Stomach (tissue), 4 donors: Measurements from ENCODE around the gene PAGE2.

Experiments used
- EP300 ChIP-seq: sonication (generic); formaldehyde crosslinking; IDR thresholded peaks from one replicate; pipeline ENCODE4 v1.6.1; 2017; ENCODE audit warnings: antibody characterized with exemption
- POLR2A ChIP-seq, 4 donors: fragments of 450-650 bp; IDR thresholded peaks; one replicate each; pipeline ENCODE4 v1.6.1; 2016; ENCODE audit warnings: antibody characterized with exemption in 4 of 4, control low read depth in 2 of 4, mild to moderate bottlenecking in 1 of 4, moderate library complexity in 1 of 4

DNA sequence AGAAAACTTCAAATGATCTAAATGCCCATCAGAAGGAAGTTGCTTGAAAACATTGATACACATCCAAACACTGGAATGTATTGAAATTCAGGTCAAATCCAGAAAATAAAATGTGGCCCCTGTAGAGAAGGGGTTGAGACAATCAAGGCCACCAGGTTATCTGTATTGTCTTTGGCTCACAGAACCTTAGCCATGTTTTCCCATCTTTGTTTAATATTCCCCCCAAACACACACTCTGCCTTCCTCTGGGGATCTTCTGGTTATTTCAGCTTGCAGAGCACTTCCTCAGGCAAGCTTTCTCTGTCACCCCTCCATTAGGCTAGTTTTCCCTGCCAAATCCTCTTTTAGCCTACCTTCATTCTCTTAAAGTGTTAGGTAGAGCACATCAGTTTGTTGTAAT, 30.5 kb downstream of the PAGE2 start:
- TF ChIP-seq POLR2A (IDR thresholded peaks at IDR 0.05) = no peak
- TF ChIP-seq EP300 = no peak
